ENCODE results near the gene CACNA1S.

The CACNA1S gene

DNA sequence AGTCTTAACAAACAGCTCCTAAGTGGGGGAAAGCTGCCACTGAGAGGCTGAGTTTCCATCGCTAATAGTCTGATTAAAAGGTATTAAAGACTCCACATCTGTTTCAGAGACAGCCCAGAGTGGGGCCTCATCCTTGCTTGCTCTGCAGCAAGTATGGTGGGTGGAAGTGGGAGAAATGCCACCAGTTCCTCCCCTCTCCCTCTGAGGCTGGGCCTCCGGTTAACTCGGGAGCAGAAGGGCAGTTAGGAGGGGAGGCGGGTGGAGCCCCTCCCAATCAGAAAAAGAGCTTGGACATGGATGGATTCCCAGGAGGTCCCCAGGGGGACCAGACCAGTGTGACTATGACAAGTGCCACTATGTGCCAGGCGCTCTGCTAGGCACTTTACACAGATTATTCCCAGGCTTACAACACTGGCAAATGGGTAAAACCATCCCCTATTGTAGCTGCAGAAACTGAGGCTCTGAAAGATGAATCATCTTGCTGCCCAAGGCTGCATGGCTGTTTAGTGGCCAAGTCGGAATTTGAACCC lies 26.1 kb upstream of the CACNA1S start:
- H3K27me3 ChIP-seq (ENCODE audit: control insufficient read depth, insufficient read depth, low read length), result no peaks in the 10 kb centered on the region
- H3K9ac ChIP-seq (ENCODE audit: low read depth, low read length), result no peak overlapping the region
- no peak overlapping the region for H3K4me3 ChIP-seq (ENCODE audit: low read depth, low read length)
- peaks cover 88% of the 10 kb centered on the region for H3K36me3 ChIP-seq (ENCODE audit: control insufficient read depth, insufficient read depth, low read length)
- H3K4me1 ChIP-seq (ENCODE audit: control insufficient read depth, insufficient read depth, low read length), result no peaks in the 10 kb centered on the region
- no peaks in the 10 kb centered on the region for H3K9me3 ChIP-seq (ENCODE audit: control insufficient read depth, insufficient read depth, low read length)

DNA sequence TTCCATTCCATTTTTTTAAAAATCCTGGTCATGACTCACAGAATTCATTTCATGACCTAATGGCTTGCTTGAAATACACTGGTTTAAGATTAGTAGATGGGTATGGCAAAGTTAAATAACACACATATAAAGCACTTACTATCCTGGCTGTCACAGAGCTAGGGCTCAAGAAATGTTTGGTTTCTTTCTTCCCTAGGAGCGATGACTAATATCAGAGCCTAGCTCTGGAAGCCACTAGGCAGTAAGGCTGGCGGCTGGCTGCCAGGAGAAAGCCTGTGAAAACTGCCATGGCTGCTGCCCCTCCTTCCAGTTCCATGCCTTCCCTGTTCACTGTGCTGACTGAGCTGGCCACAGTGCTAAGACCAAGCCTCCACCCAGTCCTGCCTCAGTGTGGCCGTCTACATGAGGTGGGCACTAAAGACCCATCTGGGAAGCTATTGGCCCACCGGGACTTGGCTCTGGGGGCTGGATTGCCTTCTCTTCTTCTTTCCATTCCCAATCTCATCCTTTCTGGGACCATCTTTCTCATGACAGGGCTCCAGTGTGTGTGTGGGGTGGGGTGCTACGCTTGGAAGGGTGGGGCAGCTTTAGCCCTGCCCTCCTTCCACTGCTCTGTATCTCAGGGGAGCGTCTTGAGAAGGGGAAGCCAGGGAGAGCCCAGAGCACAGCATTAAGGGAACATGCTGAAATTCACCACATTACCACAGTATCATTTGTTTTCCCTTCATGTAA lies 25.5 kb upstream of the CACNA1S start:
- H3K9me3 ChIP-seq (ENCODE audit: control insufficient read depth, insufficient read depth, low read length), result no peaks in the 10 kb centered on the region
- no peak overlapping the region for H3K9ac ChIP-seq (ENCODE audit: low read depth, low read length)
- H3K27me3 ChIP-seq (ENCODE audit: control insufficient read depth, insufficient read depth, low read length), result no peaks in the 10 kb centered on the region
- peaks cover 82% of the 10 kb centered on the region for H3K36me3 ChIP-seq (ENCODE audit: control insufficient read depth, insufficient read depth, low read length)
- no peak overlapping the region for H3K4me3 ChIP-seq (ENCODE audit: low read depth, low read length)
- no peaks in the 10 kb centered on the region for H3K4me1 ChIP-seq (ENCODE audit: control insufficient read depth, insufficient read depth, low read length)

GRCh38 chr1:201137024-201137392 lies 24.8 kb upstream of the CACNA1S start:
- Histone ChIP-seq H3K4me3 (ENCODE audit: low read depth, low read length) (no peak overlapping the region), H3K27me3 (ENCODE audit: control insufficient read depth, insufficient read depth, low read length) (no peaks in the 10 kb centered on the region), H3K36me3 (ENCODE audit: control insufficient read depth, insufficient read depth, low read length) (peaks cover 75% of the 10 kb centered on the region), H3K9me3 (ENCODE audit: control insufficient read depth, insufficient read depth, low read length) (no peaks in the 10 kb centered on the region), H3K9ac (ENCODE audit: low read depth, low read length) (no peak overlapping the region), H3K4me1 (ENCODE audit: control insufficient read depth, insufficient read depth, low read length) (no peaks in the 10 kb centered on the region)

DNA sequence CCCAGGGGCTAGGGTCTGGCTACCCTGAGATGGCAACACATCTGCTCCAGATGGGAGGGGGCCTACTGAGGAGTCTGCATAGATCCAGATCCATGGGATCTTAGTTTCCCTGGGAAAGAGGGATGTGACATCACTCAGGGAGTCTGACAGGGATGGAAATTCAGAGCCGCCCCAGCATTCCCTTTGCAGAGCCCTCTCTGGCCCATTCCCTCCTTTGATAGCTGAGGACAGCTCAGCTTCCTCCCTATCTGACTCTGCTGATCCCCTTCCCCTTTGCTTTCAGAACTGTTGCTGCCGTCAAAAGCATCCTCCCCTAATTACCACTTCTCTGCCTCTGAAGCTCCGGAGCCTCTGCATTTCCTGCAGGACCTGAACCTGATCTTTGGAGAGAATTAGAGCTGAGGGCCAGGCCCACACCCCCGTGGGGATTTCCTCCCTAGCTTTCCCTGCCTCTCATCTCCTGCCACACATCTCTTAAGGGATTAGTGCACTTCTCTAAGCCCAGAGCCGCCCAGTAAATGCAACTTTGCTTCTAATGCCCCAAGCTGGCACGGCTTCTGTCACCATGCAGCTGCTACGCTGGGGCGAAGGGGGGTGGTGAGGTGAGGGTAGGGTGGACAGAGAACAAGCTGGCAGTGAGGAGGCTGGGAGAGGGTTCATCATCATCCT lies 24.3 kb upstream of the CACNA1S start:
- Histone ChIP-seq H3K4me3 (ENCODE audit: low read depth, low read length) (no peak overlapping the region), H3K9ac (ENCODE audit: low read depth, low read length) (no peak overlapping the region), H3K36me3 (ENCODE audit: control insufficient read depth, insufficient read depth, low read length) (peaks cover 70% of the 10 kb centered on the region), H3K4me1 (ENCODE audit: control insufficient read depth, insufficient read depth, low read length) (no peaks in the 10 kb centered on the region), H3K9me3 (ENCODE audit: control insufficient read depth, insufficient read depth, low read length) (no peaks in the 10 kb centered on the region), H3K27me3 (ENCODE audit: control insufficient read depth, insufficient read depth, low read length) (no peaks in the 10 kb centered on the region)

- no peaks in the 10 kb centered on the region for H3K4me1 ChIP-seq (ENCODE audit: control insufficient read depth, insufficient read depth, low read length)
- H3K27me3 ChIP-seq (ENCODE audit: control insufficient read depth, insufficient read depth, low read length), result no peaks in the 10 kb centered on the region
- H3K9ac ChIP-seq (ENCODE audit: low read depth, low read length), result no peak overlapping the region
- H3K4me3 ChIP-seq (ENCODE audit: low read depth, low read length), result no peak overlapping the region
- H3K36me3 ChIP-seq (ENCODE audit: control insufficient read depth, insufficient read depth, low read length), result peaks cover 49% of the 10 kb centered on the region
- no peaks in the 10 kb centered on the region for H3K9me3 ChIP-seq (ENCODE audit: control insufficient read depth, insufficient read depth, low read length)
These were observed 22.2 kb upstream of the CACNA1S start for GRCh38 chr1:201134405-201134804.

GRCh38 chr1:201131398-201131797 lies 19.2 kb upstream of the CACNA1S start:
- H3K4me1 ChIP-seq (ENCODE audit: control insufficient read depth, insufficient read depth, low read length), result peaks cover 8% of the 10 kb centered on the region
- H3K9me3 ChIP-seq (ENCODE audit: control insufficient read depth, insufficient read depth, low read length), result no peaks in the 10 kb centered on the region
- no peaks in the 10 kb centered on the region for H3K27me3 ChIP-seq (ENCODE audit: control insufficient read depth, insufficient read depth, low read length)
- no peak overlapping the region for H3K4me3 ChIP-seq (ENCODE audit: low read depth, low read length)
- H3K9ac ChIP-seq (ENCODE audit: low read depth, low read length), result no peak overlapping the region
- H3K36me3 ChIP-seq (ENCODE audit: control insufficient read depth, insufficient read depth, low read length), result peaks cover 24% of the 10 kb centered on the region

DNA sequence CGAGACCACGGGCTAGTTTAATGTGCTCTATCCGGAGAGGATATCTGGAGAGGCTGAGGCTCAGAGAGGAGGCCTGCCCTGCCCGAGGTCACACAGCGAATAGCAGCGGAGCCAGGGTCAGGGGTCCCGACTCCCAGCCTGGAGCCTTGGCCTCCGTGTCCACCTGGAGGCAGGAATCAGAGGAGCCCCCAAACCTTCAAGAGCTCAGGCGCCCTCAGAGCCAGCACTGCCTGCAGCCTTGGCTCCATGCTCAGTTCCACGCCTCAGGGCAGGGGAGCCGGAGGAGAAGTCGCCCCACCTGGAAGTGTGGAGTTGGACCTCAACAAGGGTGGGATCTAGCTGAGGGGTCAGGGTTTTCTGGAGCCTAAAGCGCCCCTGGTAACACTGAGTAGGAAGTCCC lies 16.7 kb upstream of the CACNA1S start:
- Histone ChIP-seq H3K9me3 (ENCODE audit: control insufficient read depth, insufficient read depth, low read length) (no peaks in the 10 kb centered on the region), H3K27me3 (ENCODE audit: control insufficient read depth, insufficient read depth, low read length) (peaks cover 10% of the 10 kb centered on the region), H3K36me3 (ENCODE audit: control insufficient read depth, insufficient read depth, low read length) (peaks cover 1% of the 10 kb centered on the region), H3K9ac (ENCODE audit: low read depth, low read length) (no peak overlapping the region), H3K4me3 (ENCODE audit: low read depth, low read length) (no peak overlapping the region), H3K4me1 (ENCODE audit: control insufficient read depth, insufficient read depth, low read length) (peaks cover 8% of the 10 kb centered on the region)

GRCh38 chr1:201128476-201128875 lies 16.2 kb upstream of the CACNA1S start:
- Histone ChIP-seq H3K4me3 (ENCODE audit: low read depth, low read length) (no peak overlapping the region), H3K4me1 (ENCODE audit: control insufficient read depth, insufficient read depth, low read length) (peaks cover 8% of the 10 kb centered on the region), H3K27me3 (ENCODE audit: control insufficient read depth, insufficient read depth, low read length) (peaks cover 10% of the 10 kb centered on the region), H3K36me3 (ENCODE audit: control insufficient read depth, insufficient read depth, low read length) (no peaks in the 10 kb centered on the region), H3K9ac (ENCODE audit: low read depth, low read length) (no peak overlapping the region), H3K9me3 (ENCODE audit: control insufficient read depth, insufficient read depth, low read length) (no peaks in the 10 kb centered on the region)

GRCh38 chr1:201127755-201128455 lies 15.7 kb upstream of the CACNA1S start:
- Histone ChIP-seq H3K9ac (ENCODE audit: low read depth, low read length) (no peak overlapping the region), H3K4me3 (ENCODE audit: low read depth, low read length) (no peak overlapping the region), H3K4me1 (ENCODE audit: control insufficient read depth, insufficient read depth, low read length) (peaks cover 8% of the 10 kb centered on the region), H3K27me3 (ENCODE audit: control insufficient read depth, insufficient read depth, low read length) (peaks cover 10% of the 10 kb centered on the region), H3K9me3 (ENCODE audit: control insufficient read depth, insufficient read depth, low read length) (no peaks in the 10 kb centered on the region), H3K36me3 (ENCODE audit: control insufficient read depth, insufficient read depth, low read length) (no peaks in the 10 kb centered on the region)

DNA sequence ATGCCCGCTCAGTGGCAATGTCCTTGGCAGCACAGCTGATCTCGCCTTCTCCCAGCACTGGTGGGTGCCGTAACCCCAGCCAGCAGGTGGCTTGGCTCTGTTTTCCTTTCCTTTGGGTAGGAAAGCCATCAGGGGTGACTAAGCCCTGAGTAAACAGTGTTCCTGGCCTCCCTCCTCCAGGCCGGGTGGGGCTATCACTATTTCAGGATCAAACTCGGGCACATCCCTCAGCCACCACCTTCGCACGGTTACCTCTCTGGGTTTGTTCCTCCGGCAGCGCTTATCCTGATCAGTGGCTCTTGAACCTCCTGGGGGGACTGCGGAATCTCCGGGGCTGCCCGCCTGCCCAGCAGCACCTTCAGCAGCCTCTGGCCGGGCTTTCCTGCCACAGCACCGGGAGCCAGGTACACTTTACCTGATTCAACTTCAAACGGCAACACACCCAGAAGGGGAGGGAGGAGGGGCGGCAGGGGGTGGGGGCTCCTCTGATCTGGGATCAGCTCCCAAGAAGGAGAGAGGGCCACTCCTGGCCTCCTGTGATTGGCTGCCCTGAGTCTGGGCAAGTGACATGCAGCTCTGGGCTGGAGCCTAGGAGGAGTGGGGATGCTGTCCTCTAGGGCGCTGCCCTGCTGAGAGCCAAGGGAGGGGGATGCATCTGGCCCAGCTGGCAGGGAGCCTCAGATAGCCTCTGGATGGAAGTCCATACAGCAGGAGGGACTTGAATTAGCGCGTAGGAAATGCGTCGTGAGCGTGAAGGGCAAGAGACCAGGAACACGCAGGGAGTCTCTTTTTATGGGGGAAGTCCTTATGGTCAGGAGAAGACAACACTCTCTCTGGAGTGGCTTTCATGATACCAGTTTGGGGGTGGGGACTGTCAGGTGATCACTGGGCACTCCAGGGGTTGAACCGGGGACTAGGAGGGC lies 14.9 kb upstream of the CACNA1S start, which contains the start of gene ASCL5:
Gene ASCL5, minus strand, starts transcription at position 353 of the 923 bp plus-strand sequence. CDS start 11,812 bp downstream, outside the sequence.
- peak within 1 kb of the TSS; percentile 43 for H3K4me3 ChIP-seq (ENCODE audit: low read depth, low read length)
- no peak within 1 kb of the TSS for H3K9ac ChIP-seq (ENCODE audit: low read depth, low read length)
- H3K9me3 ChIP-seq (ENCODE audit: control insufficient read depth, insufficient read depth, low read length), result no peaks in the 10 kb centered on the region
- no peaks in the 10 kb centered on the region for H3K36me3 ChIP-seq (ENCODE audit: control insufficient read depth, insufficient read depth, low read length)
- H3K27me3 ChIP-seq (ENCODE audit: control insufficient read depth, insufficient read depth, low read length), result peaks cover 10% of the 10 kb centered on the region
- H3K4me1 ChIP-seq (ENCODE audit: control insufficient read depth, insufficient read depth, low read length), result peaks cover 8% of the 10 kb centered on the region

GRCh38 chr1:201126463-201126831 lies 14.2 kb upstream of the CACNA1S start:
- Histone ChIP-seq H3K36me3 (ENCODE audit: control insufficient read depth, insufficient read depth, low read length) (no peaks in the 10 kb centered on the region), H3K27me3 (ENCODE audit: control insufficient read depth, insufficient read depth, low read length) (peaks cover 10% of the 10 kb centered on the region), H3K4me3 (ENCODE audit: low read depth, low read length) (peak overlapping the region; percentile 43), H3K9me3 (ENCODE audit: control insufficient read depth, insufficient read depth, low read length) (no peaks in the 10 kb centered on the region), H3K4me1 (ENCODE audit: control insufficient read depth, insufficient read depth, low read length) (peaks cover 8% of the 10 kb centered on the region), H3K9ac (ENCODE audit: low read depth, low read length) (no peak overlapping the region)
